Transverse colon (tissue), 4 donors: Measurements from ENCODE around the gene BET1L.
A peak's percentile ranks its signal among the peaks of the same experiment; 100 is the strongest.
"Not testable (repeated sequence)": the region's sequence is repeated elsewhere in the genome, so short reads cannot be mapped to it uniquely, and the experiment has no call there.

ENCODE experiments used
- POLR2A ChIP-seq: fragments of 450-650 bp; IDR thresholded peaks from one replicate; pipeline ENCODE4 v1.6.1; 2016; ENCODE audit warnings: antibody characterized with exemption, mild to moderate bottlenecking, moderate library complexity
- POLR2AphosphoS5 ChIP-seq, 3 donors: sonication (generic); formaldehyde crosslinking; IDR thresholded peaks; one replicate each; pipeline ENCODE4 v1.6.1; 2016; ENCODE audit warnings: antibody characterized with exemption in 3 of 3
- TF ChIP-seq, protein P1 (sequence below), 5 experiments: fragments of 200-600 bp in 3 of 5; fragments of 450-650 bp in 2 of 5; sonication (generic) in 3 of 5; IDR thresholded peaks; 1 replicate in 2 of 5; 2 replicates in 3 of 5; pipeline ENCODE4 v1.5.1; 2016 to 2017; ENCODE audit warnings: antibody characterized with exemption in 5 of 5, inconsistent platforms in 3 of 5, mild to moderate bottlenecking in 2 of 5, moderate library complexity in 1 of 5

DNA sequence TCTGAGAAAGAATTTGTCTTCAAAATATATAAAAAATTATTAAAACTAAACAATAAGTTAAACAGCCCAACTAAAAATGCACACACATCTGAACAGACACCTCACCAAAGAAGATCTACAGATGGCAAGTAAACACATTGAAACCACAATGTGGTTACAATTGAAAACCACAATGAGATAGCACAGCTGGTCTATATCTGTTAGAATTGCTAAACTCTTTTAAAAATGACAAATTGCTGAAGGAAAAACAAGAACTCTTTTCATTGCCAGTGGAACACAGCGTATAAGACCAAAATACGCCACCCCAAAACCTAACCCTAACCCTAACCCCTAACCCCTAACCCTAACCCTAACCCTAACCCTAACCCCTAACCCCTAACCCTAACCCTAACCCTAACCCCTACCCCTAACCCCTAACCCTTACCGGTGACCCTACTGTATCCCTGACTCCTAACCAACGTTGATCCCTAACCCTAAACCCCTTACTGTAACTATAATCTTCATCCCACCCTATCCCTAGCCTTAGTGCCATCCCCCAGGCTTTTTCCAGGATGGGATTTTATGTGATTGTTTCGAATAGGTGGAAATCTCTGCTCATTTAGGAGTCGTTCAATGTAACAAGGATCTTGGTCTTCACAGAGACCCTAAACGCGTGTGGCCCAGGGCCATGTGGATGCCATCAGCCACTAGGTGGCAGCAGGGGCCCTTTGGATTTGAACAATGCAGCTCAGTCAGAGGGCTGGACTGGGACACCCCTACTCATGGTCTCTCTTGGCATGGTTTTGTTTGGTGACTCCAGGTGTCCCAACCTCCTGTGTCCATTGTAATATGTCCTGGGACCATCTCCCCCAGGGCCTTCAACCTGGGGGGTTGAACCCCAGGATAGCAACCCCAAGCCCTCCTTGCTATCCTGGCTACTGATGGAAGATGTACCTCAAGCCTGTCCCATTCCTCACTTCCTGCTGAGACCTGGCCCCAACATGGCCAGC, 15.4 kb downstream of the BET1L start:
- not testable (repeated sequence) for TF ChIP-seq POLR2A; POLR2AphosphoS5 (IDR thresholded peaks at IDR 0.05)
- TF ChIP-seq, protein P1, sequence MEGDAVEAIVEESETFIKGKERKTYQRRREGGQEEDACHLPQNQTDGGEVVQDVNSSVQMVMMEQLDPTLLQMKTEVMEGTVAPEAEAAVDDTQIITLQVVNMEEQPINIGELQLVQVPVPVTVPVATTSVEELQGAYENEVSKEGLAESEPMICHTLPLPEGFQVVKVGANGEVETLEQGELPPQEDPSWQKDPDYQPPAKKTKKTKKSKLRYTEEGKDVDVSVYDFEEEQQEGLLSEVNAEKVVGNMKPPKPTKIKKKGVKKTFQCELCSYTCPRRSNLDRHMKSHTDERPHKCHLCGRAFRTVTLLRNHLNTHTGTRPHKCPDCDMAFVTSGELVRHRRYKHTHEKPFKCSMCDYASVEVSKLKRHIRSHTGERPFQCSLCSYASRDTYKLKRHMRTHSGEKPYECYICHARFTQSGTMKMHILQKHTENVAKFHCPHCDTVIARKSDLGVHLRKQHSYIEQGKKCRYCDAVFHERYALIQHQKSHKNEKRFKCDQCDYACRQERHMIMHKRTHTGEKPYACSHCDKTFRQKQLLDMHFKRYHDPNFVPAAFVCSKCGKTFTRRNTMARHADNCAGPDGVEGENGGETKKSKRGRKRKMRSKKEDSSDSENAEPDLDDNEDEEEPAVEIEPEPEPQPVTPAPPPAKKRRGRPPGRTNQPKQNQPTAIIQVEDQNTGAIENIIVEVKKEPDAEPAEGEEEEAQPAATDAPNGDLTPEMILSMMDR (IDR thresholded peaks at IDR 0.05), result peak; percentile 27 to 56 (median 35)
